NOMO-1 treated with DMSO at 0.1 percent for 48 hours (cell line): ENCODE data around the gene ZNF202.
"Not testable (repeated sequence)": the region's sequence is repeated elsewhere in the genome, so short reads cannot be mapped to it uniquely, and the experiment has no call there.

Experiments
- DNase-seq: peaks from one replicate; lab custom pipeline; 2025; ENCODE audit not compliant: unreplicated experiment; lab: John Stamatoyannopoulos, UW

ZNF202 gene

DNA sequence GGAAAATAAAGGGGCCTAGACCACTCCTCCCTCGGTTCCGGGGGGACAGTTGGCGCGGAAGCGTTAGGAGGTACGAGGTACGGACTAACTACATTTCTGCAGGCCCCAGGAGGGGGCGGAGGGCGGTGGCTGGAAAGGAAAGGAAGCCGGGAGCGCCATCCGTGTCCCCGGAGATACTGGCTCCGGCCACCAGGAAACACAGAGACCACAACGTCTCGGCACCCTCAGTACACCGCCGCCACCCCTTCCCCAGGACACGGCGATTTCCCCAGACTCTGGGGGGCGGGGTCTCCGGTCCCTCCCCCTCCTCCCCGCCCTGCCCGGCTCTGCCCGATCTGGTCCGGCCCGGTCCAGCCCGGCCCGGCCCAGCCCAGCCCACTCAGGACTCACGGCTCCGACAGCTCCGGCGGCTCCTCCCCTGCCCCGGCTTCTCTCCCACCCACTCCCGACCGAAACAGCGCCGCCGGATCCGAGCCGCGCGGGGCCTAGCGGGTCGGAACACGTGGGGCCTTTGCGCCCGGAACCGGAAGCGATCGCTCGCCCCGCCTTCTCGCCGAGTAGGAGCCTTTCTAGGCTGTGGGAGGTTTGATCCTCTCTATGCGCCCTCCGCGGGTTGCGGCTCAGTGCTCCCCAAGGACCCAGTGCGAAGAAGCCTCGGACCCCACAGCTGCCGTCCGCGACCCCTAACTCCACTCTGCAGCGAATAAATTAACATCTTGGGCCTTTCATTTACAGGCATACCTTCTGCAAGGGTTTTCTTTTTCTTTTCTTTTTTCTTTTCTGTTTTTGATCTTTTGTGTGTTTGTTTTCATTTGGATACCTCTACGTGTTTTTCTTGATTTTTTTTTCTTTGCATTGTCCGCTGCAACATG, at the start of gene ZNF202:
Gene ZNF202 (minus strand): TSS at position 502 of the 872 bp plus-strand sequence. CDS start 10,772 bp downstream, outside the sequence.
- peak; percentile 87 for DNase-seq

GRCh38 chr11:123783536-123783935, 42.1 kb upstream of the ZNF202 start:
- no peak for DNase-seq

- DNase-seq, result no peak
These were observed 37.1 kb upstream of the ZNF202 start for GRCh38 chr11:123778511-123778910.

DNA sequence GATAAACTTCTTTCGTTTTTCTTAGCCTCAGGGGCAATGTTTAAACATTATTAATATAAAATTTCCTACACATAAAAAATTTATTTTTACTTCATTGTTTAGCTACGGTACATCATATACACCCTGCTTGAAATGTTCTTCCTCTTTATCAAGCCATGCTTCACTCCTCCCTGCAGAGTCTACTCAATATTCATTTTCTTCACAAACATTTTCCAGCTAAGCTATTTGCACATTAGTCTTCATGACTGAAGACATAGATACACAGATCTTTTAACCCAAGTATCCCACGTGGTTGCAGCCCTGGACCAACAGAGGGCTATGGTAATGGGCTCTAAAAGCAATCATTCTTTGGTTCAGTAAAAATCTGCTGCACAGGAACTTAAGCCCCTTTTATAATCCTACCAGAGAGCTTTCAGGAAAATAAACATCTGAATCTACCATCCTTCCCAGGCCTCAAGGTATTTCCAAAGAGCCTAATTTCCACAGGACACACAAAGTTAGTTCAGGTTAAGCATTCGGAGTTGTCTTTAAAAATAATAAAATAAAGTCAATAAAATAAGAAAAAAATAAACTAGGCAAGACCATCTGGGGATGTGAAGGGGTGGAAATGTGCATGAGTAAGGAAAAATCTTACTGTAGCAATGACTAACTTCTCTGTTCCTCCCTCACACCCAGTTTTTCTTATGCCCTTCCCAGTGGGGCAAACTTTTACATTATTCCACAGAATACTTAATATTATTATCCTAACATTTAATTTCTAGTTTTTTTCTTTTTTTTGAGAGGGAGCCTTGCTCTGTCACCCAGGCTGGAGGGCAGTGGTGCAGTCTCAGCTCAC, 34.5 kb upstream of the ZNF202 start:
- no peak for DNase-seq

GRCh38 chr11:123775289-123775688, 33.8 kb upstream of the ZNF202 start:
- no peak for DNase-seq

GRCh38 chr11:123773959-123774358, 32.5 kb upstream of the ZNF202 start:
- DNase-seq, result no peak

GRCh38 chr11:123773026-123773425, 31.6 kb upstream of the ZNF202 start:
- DNase-seq, result no peak

GRCh38 chr11:123771664-123772063, 30.2 kb upstream of the ZNF202 start:
- no peak for DNase-seq

DNA sequence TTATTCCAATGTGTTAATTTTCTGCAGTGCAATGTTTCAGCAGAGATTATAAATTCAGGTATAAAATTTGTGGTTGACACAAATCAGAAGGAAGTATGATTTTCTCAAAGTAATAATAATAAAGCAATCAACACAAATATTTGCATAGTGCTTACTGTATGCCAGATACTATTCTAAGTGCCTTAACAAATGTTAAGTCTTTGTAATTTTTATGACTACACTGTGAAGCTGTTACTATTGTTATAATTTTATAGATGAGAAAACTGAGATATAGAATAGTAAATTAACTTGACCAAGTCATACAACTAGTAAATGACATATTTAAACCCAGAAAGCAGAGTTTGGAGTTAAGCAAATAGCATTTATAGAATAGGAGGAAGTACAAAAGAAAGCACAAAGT, 29.3 kb upstream of the ZNF202 start:
- DNase-seq, result no peak

- DNase-seq, result no peak
These were observed 24.1 kb upstream of the ZNF202 start for GRCh38 chr11:123765601-123766000.

DNA sequence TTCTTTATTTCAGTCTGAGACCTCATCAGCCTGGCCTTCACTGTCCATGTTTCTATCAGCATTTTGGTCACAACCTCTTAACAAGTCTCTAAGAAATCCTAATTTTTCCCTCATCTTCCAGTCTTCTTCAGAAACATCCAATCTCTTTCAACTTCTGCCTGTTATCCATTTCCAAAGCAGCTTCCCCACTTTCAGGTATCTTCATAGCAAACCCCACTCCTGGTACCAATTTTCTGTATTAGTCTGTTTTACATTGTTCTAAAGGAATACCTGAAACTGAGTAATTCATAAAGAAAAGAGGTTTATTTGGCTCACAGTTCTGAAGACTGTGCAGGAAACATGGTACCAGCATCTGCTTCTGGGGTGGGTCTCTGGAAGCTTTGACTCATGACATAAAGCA, 21.0 kb upstream of the ZNF202 start:
- no peak for DNase-seq

GRCh38 chr11:123760894-123761293, 19.4 kb upstream of the ZNF202 start:
- DNase-seq, result no peak

- DNase-seq, result no peak
These were observed 16.5 kb upstream of the ZNF202 start for GRCh38 chr11:123757976-123758375.

GRCh38 chr11:123755813-123756212, 14.4 kb upstream of the ZNF202 start:
- no peak for DNase-seq

DNA sequence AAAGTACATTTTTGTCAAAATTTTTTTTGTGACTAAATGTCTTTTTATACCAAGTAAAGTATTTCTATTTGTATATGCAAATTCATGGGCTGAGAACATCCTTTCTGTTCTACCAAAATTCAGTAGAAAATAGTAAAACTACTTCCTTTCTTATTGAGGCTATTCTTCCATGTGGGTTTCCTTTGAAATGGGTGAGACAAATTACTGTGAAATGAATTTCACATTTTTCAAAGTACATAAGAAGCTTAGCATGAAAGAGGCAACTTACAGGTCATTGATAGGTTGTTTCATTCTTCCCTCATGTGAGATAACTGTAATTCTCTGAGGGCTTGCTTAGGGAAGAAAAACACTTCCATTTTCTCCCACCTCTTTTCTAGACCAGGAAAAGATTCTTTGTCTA, 13.9 kb upstream of the ZNF202 start:
- no peak for DNase-seq

DNA sequence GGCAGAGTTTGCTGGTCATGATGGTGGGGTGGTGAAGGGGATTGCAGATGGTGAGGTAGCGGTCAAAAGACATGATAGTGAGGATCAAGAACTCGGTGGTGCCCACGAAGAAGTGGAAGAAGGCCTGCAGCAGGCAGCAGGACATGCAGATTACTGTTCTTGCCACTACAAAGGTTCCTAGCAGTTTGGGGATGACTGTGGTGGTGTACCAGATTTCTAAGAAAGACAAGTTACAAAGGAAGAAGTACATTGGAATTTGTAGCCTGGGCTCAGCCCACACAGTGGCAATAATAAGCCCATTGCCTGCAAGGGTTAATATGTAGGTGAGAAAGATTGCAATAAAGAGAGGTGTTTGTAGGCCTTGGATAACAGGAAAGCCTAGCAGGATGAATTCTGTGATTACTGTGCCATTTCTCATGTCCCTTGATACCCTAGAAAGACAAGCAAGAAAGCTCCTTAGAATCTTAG, 12.7 kb upstream of the ZNF202 start, which contains the start of gene OR6X1:
Gene OR6X1 (minus strand): TSS at position 418 of the 468 bp plus-strand sequence. CDS start 0 bp downstream, at position 418.
- DNase-seq, result no peak

DNA sequence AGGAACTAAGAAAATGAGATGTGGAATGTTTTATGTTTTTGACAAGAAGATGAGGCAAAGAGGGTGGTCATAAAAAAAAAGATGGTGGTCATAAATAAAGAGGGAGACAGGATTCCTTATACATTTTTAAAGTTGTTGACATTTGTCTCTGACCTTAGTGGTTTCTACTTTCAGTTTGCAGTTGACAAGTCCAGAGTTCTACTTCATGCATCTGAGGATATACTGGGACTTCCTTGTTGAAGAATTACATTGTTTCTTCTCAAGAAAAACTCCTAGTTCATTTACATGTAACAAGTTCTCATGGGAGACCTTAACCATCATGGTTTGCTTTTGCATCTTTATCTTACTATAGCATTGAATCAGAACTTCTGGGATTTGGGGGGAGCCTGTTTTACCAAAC, 11.7 kb upstream of the ZNF202 start:
- DNase-seq, result no peak

DNA sequence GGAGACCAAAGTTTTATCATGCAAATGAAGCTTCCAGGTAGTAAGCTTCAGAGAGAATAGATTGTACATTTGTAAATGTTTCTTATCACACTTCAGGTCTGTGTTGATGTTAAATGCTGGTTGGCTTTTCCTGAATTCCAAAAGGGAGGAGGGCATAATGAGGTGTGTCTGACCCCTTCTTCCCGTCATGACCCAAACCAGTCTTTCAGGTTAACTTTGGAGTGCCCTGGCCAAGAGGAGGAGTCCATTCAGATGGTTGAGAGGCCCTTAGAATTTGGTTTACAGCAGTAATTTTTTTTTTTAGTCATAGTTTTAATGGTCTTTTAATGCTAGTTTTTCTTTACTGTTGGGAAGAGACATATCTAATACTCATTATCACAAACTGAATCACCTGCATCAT, 10.3 kb upstream of the ZNF202 start:
- no peak for DNase-seq

DNA sequence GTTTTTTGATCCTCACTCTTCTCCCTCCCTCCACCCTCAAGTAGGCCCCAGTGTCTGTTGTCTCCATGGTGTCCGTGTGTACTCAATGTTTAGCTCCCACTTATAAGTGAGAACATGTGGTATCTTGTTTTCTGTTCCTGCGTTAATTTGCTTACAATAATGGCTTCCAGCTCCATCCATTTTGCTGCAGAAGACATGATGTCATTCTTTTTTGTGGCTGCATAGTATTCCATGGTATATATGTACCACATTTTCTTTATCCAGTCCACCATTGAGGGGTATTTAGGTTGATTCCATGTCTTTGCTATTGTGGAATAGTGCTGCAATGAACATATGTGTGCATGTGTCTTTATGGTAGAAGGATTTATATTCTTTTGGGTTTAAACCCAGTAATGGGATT, 6.9 kb upstream of the ZNF202 start:
- DNase-seq, result not testable (repeated sequence)

DNA sequence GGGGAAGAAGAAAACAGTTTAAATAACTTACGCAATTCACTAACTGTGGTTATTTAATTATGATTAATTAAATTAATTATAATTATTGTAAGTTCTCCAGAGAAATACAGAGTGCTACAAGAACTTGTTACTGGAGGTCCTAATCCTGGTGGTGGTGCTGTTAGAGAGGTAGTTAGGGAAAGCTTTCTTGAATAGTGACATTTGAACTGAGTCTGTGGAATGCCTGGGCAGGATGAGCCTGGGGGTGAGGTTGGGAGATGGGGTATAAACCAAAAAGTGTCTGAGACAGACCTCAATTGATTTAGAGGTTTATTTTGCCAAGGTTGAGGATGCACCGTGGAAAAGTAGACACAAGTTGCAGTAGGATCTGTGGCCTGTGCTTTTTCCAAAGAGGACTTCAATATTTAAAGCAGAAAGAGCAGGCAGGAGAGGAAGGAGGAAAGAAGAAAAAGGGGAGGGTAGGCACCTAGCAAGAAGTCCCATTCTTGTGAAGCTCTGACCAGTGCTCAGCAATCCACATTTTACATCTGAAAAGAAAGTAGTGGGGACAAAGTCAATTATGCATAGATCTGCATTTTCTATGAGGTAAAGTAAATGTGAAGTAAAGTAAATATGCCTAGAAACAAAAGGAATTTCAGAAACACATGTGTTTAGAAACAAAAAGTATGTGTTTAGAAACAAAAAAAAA, 4.4 kb upstream of the ZNF202 start:
- DNase-seq, result no peak

- no peak for DNase-seq
These were observed 1.3 kb upstream of the ZNF202 start for GRCh38 chr11:123742724-123743120.
